OCI-LY3 (cell line): ENCODE measurements around the gene HOXA9.

ENCODE experiments used
- EZH2phosphoT487 ChIP-seq: fragments of 200-600 bp; shearing (Covaris generic); IDR thresholded peaks from 2 replicates; pipeline ENCODE4 v1.6.1; 2018; ENCODE audit warnings: antibody characterized with exemption, mixed run types, low read depth
- TF ChIP-seq, protein P1 (sequence below): fragments of 200-600, 300-600 bp; sonication (generic); IDR thresholded peaks from 2 replicates; pipeline ENCODE4 v1.5.1; 2014; ENCODE audit warnings: antibody characterized with exemption, low read length, low read depth

DNA sequence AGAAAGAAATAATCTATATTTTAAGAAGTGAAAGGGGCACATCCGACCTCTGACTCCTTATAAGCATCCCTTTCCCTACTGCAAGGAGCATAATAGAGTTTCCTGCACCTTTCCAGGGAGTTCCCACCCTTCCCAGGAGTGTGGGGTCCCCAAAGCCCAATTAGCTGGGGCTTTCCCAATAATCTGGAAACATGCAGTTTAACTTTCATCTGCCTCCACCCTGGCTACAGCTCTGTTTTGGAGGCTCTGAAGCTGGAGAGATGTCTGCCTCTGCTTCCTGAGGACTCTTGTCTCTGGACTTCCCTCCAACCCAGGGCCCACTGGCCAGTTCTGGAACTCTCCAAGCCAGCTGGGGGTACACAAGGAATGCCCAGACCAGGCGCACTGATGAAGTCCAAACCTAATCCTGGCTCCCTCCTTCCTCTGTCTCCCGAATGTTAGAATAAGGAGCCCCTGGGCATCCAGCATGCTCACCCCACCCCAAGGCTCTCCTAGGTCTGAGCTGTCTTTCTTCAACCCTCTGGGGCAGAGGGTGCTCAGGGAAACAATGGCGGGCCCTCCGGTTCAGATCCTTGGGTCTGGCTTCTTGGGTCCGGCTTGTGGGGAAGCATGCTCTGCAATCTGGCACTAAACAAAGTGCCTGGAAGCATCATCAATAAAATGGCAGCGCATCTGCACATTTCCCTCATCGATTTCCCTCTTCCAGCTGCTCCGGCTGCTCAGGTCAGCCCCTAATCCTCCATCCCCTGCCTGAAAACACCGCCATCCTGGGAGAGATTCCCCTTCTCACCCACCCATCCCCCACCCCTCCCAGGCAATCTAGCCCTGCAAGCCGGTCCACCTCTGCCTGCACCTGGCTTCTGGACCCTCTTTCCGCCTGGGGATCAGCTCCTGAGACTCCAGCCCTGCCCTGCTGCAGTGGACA is 48.1 kb downstream of the HOXA9 start:
- TF ChIP-seq, protein P1, sequence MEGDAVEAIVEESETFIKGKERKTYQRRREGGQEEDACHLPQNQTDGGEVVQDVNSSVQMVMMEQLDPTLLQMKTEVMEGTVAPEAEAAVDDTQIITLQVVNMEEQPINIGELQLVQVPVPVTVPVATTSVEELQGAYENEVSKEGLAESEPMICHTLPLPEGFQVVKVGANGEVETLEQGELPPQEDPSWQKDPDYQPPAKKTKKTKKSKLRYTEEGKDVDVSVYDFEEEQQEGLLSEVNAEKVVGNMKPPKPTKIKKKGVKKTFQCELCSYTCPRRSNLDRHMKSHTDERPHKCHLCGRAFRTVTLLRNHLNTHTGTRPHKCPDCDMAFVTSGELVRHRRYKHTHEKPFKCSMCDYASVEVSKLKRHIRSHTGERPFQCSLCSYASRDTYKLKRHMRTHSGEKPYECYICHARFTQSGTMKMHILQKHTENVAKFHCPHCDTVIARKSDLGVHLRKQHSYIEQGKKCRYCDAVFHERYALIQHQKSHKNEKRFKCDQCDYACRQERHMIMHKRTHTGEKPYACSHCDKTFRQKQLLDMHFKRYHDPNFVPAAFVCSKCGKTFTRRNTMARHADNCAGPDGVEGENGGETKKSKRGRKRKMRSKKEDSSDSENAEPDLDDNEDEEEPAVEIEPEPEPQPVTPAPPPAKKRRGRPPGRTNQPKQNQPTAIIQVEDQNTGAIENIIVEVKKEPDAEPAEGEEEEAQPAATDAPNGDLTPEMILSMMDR = no peak
- TF ChIP-seq EZH2phosphoT487 = no peak
